Gastroesophageal sphincter (tissue), 3 donors: ENCODE measurements around the gene SLC24A3.

Experiments used
- EP300 ChIP-seq: sonication (generic); formaldehyde crosslinking; IDR thresholded peaks from one replicate; pipeline ENCODE4 v1.6.1; 2017; ENCODE audit warnings: antibody characterized with exemption, mild to moderate bottlenecking
- POLR2A ChIP-seq, 2 donors: fragments of 450-650 bp; IDR thresholded peaks; one replicate each; pipeline ENCODE4 v1.6.1; 2017; ENCODE audit warnings: antibody characterized with exemption in 2 of 2, mild to moderate bottlenecking in 2 of 2, moderate library complexity in 1 of 2
- POLR2AphosphoS5 ChIP-seq: sonication (generic); formaldehyde crosslinking; IDR thresholded peaks from one replicate; pipeline ENCODE4 v1.6.1; 2017; ENCODE audit warnings: antibody characterized with exemption
- TF ChIP-seq, protein P1 (sequence below), 4 experiments: fragments of 200-600 bp in 2 of 4; fragments of 450-650 bp in 2 of 4; sonication (generic) in 1 of 4; IDR thresholded peaks; one replicate each; pipeline ENCODE4 v1.5.1; 2017 to 2019; ENCODE audit warnings: antibody characterized with exemption in 4 of 4, mild to moderate bottlenecking in 2 of 4, moderate library complexity in 2 of 4

DNA sequence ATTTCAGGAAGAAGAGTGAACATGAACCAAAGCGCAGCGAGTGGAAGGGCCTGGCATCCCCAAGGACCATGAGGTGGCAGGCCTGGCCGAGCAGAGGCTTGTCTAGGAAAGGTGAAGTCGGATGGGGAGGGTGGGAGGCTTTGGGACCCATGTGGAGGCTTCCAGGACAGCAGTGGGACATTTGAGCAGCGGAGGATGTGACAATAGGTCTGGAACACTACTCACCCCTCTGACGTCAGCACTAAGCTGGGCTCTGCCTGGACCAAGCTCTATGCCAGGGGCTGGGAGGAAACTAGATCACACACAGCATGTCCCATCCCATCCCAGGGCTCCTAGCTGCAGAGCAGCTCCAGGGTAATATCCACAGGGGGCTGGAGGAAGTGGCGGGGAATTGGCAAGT lies 370.3 kb downstream of the SLC24A3 start:
- TF ChIP-seq, protein P1, sequence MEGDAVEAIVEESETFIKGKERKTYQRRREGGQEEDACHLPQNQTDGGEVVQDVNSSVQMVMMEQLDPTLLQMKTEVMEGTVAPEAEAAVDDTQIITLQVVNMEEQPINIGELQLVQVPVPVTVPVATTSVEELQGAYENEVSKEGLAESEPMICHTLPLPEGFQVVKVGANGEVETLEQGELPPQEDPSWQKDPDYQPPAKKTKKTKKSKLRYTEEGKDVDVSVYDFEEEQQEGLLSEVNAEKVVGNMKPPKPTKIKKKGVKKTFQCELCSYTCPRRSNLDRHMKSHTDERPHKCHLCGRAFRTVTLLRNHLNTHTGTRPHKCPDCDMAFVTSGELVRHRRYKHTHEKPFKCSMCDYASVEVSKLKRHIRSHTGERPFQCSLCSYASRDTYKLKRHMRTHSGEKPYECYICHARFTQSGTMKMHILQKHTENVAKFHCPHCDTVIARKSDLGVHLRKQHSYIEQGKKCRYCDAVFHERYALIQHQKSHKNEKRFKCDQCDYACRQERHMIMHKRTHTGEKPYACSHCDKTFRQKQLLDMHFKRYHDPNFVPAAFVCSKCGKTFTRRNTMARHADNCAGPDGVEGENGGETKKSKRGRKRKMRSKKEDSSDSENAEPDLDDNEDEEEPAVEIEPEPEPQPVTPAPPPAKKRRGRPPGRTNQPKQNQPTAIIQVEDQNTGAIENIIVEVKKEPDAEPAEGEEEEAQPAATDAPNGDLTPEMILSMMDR (IDR thresholded peaks at IDR 0.05) = no peak
- TF ChIP-seq POLR2A (IDR thresholded peaks at IDR 0.05) (no peak), EP300 (no peak), POLR2AphosphoS5 (no peak)
